Left forelimb (tissue), 1 donor: ENCODE data around the gene FBXW7.
A peak's percentile ranks its signal among the peaks of the same experiment; 100 is the strongest.
"Not testable (repeated sequence)": the region's sequence is repeated elsewhere in the genome, so short reads cannot be mapped to it uniquely, and the experiment has no call there.

Experiments
- DNase-seq: peaks from one replicate; pipeline ENCODE4 v3.0.0-alpha.2; 2018; ENCODE audit warnings: low spot score

The FBXW7 gene, protein sequence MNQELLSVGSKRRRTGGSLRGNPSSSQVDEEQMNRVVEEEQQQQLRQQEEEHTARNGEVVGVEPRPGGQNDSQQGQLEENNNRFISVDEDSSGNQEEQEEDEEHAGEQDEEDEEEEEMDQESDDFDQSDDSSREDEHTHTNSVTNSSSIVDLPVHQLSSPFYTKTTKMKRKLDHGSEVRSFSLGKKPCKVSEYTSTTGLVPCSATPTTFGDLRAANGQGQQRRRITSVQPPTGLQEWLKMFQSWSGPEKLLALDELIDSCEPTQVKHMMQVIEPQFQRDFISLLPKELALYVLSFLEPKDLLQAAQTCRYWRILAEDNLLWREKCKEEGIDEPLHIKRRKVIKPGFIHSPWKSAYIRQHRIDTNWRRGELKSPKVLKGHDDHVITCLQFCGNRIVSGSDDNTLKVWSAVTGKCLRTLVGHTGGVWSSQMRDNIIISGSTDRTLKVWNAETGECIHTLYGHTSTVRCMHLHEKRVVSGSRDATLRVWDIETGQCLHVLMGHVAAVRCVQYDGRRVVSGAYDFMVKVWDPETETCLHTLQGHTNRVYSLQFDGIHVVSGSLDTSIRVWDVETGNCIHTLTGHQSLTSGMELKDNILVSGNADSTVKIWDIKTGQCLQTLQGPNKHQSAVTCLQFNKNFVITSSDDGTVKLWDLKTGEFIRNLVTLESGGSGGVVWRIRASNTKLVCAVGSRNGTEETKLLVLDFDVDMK

DNA sequence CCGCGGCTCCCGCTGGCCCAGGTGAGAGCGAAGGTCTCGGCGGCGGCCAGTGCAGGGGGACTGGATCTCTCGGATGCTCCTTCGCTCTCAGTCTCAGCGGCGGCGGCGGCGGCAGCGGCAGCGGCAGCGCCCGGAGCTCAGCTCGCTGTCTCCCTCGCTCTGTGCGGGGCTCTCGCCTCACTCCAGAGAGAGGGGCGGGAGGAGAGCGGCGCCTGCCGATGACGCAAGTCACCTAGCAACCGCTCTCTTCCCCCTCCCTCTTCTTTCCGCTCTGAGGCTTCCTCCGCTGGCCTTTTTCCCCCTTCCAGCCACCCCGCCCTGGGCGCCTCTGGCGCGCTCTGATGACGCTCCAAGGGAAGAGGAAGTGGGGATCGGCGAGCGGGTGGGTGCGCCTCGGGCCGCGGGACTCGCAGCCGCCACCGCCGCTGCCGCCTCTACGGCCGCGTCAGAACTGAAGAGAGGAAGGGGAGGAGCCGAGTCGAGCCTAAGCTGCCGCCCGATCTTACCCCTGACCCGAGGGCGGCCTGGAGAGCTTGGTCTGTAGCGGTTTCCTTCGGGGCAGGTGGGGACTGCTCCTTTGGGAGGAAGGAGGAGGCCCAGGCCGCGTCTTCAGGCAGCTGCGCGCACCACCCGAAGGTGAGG lies at the start of gene FBXW7:
TSS of gene FBXW7 (minus strand) at position 190 of the 642 bp plus-strand sequence. CDS start 124,289 bp downstream, outside the sequence.
- peak; percentile 100 for DNase-seq

DNA sequence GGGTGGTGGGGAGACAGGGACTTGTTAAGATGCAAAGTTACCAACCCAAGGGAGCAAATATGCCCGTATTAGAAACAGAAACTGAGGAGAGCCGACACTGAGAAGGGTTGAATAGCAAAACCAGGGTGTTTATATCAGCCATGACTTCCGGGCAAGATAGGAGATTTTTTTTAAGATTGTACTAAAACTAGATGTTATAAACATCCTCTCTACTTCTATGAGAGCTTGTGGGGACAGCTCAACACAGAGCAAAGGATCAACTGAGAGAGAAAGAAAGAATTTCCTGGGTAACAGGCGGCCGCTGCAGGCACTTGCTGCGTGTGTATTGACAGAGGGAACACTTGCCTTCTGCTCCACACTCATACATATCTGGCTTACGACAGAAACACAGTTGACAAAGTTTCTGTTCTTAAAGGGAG lies 49.1 kb upstream of the FBXW7 start:
- no peak for DNase-seq

DNA sequence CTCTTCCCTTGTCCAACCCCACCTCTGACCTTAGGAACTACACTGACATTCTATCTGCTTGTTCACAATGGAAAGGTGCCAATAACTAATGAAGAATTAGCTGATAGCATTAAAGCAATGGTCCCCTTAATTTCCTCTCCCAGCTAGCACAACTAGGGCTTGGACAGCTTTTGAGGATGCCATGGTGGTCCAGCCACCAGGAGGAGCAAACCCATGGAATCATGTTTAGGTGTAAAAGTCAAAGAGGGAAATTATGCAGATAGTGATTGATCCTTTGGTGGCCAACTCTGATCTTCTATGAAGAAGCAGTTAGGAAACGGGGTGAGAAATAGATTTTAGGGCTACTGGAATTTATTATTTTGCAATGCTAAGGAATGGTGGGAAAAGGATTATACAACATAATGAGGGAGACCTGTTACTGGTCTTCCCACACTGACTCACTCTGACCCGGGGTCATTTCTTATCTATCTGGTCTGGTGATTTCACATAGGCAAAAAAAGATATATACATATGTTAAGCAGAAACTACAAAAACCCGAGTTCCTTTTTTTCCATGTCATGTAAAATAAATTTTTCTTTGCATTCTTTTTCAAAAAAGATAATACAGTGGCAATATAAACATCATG lies 45.8 kb upstream of the FBXW7 start:
- no peak for DNase-seq

DNA sequence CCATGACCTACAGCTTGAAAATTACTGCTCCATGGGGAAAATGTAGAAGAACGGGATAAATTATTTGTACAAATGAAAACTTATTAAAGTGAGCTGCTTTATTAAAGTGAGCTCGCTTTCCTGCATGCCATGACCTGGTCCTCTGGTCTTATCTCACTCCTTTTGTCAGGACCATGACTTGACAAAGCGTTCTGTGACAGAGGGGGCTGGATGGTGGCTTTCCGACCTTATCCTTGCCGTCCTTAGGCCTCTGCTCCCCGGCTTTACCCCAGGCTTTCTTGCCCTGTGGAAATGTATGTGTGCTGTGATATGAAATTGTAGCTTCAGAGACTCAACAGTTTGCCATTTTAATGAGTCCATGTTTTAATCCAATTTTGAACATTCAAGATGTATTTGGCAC lies 44.0 kb upstream of the FBXW7 start:
- DNase-seq: no peak

DNA sequence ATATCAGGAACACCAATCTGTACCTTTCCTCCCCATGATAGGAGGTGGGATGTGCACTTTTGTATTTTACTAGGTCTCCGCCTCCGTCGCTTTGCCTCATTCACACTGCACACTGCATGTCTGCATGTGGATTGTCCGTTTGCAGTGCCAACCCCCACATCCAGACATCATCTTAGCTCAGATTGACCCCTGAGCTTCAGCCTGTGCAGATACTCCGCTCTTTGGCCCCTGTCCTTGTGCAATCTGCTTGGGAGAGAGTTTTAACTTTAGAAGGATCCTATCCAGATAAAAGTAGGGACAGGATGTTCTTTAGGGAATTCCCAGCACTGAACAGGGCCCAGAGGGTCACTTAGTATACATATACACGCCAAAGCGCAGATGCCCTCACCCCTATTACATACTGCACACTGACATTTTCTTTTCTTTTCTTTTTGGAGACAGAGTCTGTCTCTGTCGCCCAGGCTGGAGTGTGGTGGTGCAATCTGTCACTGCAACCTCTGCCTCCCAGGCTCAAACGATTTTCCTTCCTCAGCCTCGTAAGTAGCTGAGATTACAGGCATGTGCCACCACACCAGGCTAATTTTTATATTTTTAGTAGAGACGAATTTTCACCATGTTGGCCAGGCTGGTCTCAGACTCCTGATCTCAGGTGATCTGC lies 43.3 kb upstream of the FBXW7 start:
- DNase-seq: no peak

DNA sequence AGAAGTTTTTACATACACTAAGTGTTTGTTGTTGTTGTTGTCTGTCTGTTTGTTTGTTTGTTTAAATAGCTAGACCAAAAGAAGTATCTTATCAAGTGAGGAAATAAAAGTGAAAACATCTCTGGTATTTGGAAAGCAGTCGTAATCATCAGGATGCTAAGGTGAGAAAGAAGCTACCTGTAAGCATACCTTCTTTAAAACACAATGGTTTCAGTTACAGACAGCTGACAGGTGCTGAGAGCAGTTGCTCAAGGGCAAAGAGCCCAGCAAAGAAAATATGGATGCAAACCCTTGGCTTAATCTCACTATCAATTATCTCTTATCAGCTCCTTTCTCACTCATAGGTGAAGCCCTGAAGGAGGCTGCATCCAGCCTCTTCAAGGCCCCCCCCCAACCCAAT lies 42.8 kb upstream of the FBXW7 start:
- no peak for DNase-seq

DNA sequence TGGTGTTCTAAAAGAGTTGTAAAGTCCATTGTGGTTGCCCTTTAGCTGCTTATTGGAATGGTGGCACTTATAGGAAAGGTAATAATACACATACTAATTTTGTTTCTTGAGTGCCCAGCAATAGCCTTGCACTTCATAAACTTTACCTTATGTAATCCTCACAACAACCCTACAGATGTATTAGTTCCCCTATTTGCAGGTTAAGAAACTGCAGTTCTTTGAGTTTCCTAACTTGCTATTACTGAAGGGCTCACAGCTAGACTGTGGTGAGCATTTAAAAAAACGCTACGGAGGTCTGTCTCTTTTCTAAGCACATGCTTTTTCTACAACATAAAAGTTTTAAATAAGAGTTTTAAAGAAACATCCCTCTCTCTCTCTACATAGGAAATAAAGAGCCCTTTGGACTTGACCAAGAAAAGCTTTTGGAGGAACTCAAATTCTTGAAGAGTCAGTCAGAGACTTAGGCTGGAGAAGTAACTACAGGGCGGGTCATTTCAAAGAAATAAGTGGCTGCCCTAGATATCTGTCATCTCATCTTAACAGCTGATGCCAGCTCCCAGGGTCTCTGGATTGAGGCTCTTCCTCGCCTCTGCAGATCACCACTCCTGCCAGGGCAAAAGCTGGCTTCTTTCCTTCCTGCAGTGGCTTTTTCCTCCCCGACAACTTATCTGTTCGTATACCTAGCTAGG lies 42.0 kb upstream of the FBXW7 start:
- DNase-seq: no peak

DNA sequence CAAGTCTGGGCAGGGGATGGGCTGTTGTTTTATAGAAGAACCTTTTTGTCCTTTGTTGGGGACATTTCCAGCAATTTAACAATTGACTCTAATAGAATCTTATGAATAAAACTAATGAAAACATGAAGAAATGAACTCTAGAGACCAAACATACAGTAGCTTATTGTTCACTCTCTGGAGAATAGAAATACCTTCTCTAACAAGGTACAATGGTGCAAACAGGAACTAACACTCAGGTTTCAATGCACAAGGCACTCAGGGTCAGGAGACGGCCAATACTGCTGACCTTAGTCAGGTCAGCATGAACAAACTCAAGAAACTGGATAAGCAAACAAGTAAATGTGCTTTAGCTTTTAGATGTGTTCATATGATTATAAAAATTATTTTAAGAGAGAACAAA lies 39.6 kb upstream of the FBXW7 start:
- DNase-seq: no peak

DNA sequence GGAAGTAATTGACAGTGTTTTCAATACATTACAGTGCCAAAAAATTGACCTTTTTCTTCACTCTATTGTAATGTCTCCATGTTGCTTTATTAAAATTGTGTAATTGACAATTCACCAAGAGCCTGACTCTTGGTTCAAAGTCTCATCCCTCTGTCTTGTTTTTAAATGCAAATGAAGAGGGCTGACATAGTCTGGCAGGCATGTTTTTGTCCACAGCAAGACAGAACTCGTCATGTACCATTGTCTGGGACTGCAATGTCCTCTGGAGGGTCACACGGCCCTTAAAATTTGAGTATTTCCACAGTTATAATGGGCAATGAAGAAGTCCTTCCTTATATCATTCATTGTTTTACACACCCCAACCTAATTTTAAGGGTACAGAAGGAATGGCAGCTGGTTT lies 38.0 kb upstream of the FBXW7 start:
- DNase-seq: no peak

DNA sequence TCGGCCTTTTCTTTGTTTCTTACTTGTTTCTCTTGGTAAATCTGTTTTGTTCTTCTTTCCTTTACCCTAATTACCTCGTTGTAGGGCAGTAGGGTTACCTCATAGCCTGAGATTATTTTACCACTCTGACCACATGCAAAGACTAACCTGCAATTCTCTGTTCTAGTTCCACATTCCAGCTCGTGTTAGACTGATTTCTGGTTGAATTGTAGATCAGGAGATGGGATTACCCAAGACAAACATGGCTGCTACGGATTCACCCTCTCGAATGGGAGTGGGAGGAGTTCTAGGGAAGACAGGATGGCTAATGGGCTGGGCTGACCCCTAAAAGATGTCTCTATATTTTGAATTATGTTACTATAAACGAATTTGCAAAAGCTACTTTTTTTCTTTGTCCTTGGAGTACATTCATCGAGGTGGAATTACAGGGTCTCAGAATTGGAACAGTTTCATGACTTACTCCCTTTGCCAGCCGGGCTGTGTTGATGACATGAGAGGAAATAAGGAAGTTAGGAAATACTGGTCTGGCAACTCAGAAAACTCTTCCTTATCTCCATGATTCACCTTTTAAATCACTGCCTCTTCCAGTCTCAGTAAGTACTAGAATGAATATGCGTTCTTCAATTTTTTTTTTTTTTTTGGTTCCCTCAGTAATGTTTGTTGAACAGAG lies 36.7 kb upstream of the FBXW7 start:
- no peak for DNase-seq

DNA sequence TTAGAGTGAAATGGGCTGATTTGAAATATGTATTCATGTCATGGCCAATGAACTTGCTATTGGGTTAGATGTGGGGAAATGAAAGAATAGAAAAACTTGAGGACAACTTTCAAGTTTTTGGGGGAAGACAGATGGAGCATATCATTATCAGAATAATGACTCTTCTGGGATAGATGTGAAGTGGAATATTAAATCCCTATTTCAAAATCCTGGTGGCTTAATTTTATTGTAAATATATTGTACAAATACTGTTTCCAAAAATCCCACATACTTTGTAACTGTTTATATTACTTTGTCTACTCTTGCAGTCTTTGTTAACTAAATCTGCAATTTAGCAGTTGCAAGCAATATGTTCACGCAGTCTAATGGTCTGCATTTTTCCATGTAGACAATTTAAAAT lies 35.9 kb upstream of the FBXW7 start:
- DNase-seq: no peak

DNA sequence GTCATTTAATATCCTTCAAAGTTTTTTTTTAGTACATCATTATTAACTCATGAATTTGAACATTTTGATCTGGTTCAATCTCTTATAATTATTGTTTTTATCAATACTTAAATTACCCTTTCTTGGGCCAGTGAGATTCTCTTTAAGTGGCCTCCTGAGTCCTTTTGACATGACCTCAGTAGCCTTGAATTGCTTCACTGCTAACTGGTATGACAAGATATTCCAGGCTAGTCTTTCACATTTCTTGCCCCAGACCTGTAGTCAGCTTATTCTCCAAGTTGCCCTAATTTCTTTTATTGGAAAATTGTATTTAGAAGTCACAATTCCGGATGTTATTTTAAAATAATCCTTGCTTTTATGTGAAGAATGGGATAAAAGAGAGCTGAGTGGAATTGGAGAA lies 35.4 kb upstream of the FBXW7 start:
- DNase-seq: no peak

DNA sequence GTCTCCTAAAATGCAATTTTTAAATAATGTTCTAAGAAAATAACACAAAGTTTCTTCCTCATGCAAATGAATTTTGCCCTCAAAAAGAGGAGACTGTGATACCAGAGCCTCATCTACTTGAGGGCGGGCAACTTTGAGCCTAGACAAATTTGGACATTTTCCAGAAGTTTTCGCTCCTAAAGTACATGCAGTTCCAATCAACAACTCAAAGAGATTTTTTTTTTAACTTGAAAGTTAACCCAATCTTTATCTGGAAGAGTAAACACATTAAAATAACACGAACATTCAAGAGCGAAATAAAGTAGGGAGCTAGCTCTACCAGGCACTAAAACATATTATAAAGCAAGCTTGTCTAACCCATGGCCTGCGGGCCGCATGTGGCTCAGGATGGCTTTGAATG lies 29.4 kb upstream of the FBXW7 start:
- no peak for DNase-seq

DNA sequence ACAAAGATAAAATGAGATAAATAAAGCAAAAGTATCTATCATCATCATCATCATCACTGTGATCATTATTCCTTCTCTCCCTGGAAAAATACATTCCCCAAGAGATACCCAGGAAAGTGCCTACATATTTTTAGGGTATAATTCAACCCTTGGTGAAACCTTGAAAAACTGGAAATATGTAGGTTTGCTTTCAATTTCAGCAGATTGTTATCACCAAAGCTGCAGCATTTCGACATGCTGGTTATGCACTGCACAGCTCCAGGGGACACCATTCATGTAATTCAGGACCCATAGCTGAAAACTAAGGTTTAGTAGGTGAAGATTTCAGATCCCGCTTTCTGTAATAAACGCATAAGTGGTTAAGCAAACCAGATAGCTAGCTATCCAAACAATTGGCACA lies 28.4 kb upstream of the FBXW7 start:
- no peak for DNase-seq

DNA sequence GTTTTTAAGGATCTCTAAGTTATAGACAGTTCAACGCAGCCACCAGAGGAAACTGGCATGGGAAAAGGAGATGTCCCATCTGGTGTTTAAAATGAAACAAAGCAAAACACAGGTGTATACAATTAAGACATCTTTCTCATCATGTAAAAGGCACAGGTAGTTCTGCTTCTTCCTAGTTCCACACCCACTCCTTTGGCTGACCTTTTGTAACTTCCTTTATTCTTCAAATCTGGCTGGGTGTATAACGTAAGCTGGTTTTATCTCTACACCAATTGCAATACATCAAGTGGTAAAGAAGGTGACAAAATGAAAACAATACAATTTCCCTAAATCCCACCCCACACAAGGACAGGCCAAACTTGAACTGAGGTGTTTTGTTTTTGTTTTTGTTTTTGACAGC lies 27.3 kb upstream of the FBXW7 start:
- DNase-seq: no peak

DNA sequence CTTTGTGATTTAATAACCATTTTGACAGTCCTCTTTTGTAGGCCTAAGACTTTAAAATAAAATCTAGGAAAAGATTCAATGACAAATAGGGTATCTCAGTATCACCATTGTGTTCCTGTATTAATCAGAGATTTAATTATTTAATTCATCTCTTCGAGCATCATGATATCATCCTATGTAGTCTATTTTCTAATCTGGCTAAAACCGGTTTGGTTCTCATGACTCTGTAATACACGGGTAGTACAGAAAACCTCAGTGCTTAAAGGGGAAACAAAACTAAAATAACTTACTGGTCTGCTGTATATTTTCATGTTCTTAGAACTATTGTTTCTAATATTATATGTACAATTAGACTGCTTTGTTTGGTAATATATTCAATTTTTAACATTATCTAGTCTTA lies 23.7 kb upstream of the FBXW7 start:
- no peak for DNase-seq

DNA sequence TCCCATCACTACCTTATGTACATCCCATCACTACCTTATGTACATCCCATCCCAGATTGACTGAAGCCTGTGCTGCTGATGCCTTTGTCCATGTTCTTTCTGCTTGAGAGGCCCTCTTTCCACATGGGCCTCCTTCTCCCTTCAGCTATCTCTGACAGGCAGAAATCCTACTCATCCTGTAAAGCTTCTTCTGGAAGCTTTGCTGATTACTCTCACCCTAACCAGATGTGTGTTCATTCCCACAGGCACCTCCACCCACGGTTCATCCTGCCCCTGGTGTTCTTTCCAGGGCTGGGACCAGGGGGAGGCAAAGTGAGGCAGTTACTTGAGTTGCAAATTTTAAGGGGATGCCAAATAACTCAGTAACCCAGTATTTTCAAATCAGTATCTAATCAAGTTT lies 22.5 kb upstream of the FBXW7 start:
- no peak for DNase-seq

DNA sequence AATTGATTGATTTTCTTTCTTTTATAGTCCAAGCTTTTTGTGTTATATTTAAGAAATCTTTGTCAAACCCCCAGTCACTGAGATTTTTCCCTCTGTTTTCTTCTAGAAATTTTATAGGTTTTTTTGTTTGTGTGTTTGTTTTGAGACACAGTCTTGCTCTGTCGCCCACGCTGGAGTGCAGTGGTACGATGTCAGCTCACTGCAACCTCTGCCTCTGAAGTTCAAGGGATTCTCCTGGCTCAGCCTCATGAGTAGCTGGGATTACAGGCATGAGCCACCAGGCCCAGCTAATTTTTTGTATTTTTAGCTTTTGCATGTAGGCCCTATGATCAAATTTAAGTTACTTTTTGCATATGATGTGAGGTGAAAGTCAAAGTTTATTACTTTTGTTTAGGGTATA lies 20.9 kb upstream of the FBXW7 start:
- no peak for DNase-seq

DNA sequence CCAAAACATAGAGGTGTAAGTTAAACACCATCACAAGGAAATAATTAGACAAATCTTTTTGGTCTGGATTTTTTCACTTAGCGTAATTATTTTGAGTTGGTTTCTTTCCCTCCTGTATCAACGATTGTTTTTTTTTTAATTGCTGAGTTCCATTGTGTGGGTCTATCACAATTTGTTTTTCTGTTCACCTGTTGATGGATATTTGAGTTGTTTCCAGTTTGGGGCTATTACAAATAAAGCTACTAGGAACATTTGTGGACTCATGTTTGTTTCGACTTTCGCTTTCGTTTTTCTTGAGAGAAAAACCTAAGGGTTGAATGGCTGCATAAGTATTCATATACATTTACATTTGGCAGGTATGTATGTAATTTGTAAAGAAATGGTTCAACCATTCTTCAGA lies 20.4 kb upstream of the FBXW7 start:
- no peak for DNase-seq

DNA sequence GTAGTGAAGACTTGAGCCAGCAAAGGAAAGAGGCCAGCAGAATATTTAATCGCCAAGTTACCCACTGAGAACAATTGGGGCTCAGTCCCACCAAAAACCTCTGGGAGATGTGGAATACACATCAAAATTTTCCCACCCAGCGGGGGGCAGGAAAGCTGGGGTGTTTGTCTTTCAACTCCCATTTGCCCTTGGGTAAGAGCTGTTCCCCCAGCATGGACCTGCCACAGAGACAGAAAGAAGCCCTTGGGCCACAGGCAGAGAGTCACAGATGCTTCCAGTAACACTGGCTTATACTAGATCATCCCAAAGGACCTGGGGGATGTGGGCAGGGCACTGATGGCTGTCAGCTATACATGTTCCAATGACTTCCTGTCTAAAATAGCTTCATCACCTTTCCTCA lies 18.9 kb upstream of the FBXW7 start:
- no peak for DNase-seq

DNA sequence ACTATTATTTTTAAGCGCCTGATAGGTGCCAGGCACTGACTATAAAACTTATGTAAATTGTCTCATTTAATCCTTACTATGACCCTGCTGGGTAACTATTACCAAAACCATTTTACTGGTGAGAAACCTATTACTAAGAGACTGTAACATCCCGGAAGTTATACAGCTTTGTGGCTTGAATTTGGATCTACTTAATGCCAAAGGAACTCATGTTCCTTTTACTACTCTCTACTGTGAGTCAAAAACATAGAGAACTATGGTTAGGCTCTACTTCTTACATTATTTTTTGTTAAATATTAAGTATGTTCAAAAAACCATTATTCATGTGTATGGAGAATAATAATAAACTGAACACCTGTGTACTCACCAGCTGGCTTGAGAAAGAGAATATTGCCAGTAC lies 14.8 kb upstream of the FBXW7 start:
- not testable (repeated sequence) for DNase-seq
